HG03039 (cell line): ENCODE measurements around the gene ANXA4.
A peak's percentile ranks its signal among the peaks of the same experiment; 100 is the strongest.

Experiments used
- ATAC-seq: cut with Tn5 transposase; IDR thresholded peaks from one replicate; pipeline ENCODE4 v1.9.1; 2021; ENCODE audit warnings: mild to moderate bottlenecking, moderate library complexity; ENCODE audit not compliant: unreplicated experiment

Gene ANXA4

DNA sequence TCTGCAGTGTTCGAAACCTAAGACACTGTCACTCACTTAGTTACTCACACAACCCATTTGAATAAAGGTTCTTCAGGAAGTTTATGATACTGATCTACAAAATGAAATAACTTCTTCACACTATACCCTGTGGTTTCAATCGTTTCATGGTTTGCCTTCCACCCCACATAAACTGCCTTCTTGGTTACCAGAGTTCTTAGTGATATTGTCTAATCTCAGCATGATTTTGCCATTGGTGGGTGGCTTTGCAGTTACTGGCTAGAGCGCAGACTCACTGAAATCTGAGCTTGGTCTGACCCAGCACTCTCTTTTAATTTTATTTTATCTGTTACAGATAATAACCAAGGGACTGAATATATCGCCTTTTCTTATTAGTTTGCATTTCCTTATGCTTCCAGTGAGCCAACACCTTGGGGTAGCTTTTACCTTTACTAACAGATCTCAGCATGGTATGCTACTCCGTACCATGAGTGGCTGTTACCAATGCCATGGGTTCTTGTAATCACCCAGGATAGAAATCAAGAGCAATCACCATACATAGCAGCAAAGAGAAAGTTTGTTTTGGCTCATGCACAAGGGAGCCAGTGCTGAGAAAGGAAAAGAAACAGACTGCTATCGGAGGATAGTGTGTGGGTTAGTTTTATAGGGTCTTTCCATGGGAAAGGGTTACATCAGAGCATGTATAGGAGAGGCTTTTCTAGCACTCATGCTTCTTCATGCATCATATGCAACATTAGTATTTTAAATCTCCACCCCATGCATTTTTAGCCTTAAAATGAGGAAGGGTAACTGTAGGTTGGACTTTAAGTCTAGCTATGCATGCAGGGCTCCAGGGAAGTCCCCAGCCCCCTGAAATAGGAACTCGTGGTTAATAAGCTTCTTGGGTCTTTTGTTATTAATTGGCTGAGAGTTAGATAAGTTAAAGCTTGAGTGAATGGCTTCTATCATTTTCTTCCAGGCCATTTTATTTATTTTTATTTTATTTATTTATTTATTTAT is 33.3 kb downstream of the ANXA4 start:
- no peak for ATAC-seq

DNA sequence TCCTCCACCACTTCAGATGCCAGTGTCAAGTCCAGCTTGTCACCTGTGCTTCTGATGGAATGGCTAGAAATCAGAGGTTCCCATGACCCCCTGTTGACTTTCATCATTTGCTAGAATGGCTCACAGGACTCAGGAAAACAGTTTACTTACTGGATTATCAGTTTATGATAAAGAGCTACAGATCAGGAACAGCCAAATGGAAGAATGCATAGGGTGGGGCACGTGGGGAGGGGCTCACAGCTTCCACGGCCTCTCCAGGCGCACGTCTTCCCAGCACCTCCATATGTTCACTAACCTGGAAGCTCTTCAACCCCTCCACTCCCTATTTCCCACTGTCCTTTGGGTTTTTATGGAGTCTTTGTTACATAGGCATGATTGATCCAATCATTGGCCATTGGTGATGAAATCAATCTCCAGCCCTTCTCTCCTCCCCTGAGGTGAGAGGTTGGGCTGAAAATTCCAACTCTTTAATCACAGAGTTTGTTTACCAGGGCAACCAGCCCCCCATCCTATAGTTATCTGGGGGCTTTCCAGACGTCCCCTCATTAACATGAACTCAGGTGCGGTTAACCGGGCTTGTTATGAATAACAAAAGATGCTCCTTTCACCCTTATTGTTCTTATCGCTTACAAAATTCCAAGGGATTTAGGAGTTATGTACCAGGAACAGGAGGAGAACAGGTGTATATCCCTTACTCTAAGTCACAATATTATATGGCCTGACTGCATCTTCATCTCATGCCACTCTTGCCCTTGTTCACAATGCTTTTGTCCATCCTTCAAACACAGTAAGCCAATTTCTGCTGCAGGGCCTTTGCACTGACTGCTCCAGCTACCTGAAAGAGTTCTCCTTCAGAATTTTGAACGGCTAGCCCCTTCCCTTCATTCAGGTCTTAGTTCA is 35.2 kb downstream of the ANXA4 start:
- ATAC-seq, result no peak

DNA sequence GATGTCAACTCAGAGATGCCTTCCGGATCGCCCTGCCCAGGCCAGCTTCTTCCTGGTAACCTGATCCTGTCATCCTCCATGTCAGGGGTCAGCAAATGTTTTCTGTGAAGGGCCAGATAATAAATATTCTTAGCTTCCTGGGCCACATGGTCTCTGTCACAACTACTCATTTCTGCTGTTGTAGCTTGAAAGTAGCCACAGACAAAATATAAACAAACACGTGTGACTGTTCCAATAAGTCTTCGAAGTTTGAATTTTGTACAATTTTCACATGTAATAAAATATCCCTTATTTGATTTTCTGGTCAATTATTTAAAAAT is 35.8 kb downstream of the ANXA4 start:
- ATAC-seq, result no peak

DNA sequence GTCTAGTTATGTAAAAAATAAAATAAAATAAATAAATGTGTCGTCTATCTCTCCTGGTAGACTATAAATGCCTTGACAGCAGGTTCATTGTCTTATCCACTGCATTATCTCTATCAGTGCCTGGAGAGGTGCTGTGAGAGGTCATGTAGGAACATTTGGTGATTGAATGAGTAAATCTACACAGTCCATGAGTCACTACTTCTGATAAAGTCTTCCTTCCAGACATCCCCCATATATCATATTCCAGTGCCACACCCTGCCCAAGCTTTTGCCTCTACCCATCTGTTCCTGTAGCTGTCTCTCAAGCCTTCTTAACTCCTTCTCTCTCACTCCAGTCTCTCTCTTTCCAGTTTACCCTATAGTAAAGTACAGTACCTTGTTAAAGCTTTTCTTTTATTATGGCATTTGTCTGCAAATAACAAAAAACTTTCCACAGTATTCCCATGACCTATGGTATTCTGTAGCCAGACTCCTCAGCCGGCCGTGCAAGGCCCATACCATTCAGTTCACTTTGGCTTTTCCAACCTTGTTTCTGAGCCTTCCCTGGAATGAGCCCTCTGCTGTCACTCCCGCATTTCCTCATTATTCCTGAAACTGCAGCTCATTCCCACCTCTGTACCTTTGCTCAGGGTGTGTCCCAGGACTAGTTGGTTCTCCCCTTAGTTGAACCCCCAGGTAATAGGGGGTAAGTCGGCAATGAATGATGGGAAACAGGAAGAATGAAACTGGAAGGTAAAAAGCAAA is 37.5 kb downstream of the ANXA4 start:
- no peak for ATAC-seq

DNA sequence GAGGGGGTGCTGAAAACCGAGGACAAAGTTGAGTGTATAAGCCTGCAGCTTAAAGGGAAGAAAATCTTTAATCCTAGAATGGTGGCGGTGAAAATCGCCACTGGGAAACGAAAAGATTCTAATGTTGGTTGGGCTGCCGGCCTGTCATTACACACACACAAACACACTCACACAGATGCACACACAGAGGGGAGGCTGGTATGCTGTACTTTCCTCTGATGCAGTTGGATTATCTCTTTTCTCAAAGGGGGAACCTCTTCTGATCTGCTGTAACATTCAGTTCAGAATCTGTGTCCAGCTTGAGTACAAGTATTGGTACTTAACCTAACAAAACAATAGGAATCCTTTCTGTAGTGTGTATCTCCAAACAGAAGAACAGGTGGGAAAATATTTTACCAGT is 39.0 kb downstream of the ANXA4 start:
- ATAC-seq, result no peak

DNA sequence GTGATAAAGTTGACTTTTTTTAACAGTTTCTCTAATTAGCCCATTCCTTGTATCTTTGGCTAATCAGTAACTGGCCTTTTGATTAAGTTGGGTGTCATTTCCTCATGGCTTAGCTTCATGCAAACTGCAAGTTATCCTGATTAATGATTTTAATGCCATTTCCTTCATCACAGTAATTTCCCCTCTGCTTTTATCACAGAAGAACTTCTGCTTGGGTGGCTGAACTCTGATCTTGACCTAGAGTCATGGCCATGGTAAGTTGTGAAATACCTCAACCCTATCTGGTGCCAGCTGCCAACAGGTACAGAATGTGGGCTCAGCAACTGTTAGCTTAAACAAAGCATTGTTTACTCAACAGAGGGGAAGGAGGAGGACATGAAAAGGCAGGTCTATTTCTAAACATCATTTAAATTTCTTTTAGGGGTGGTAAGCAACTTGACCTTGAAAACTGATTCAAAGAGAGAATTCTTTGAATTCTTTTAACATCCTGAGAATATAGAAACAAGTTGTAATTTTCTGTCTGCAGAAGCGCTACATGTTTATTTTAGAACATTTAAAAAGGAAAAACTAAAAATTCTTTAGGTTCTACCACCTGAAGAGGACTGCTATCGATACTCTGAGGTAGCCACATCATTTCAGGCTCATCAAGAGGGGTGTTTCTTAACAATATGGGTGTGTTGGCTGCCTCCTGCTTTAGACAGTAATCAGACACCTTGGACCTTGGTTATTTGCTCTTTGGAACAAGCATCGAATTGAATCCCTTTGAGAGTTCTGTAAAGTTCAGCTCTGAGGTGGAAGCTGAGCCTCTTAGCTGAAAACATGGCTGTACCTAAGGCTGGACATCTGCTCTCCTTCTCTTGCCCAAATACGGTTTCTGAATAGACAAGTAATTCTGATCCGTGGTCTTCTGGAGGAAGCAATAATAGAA is 39.7 kb downstream of the ANXA4 start:
- no peak for ATAC-seq

DNA sequence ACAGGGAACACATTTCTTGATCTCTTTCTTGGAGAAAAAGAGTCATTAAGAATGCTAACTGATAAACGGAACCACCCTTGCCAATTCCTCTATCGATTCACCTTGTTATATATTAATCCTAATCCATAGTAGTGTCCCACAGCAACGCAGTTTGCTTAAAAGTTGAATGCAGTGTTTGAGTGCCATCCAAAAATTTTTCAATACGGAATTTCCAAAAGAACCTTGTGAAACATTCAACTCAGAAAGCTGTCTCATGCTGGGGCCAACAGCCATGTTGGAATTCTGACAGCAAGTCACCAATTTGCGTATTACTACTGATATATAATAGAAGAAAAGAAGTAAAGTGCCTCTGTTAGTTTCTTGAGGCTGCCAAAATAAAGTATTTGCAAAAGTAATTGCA is 42.3 kb downstream of the ANXA4 start:
- ATAC-seq, result no peak

DNA sequence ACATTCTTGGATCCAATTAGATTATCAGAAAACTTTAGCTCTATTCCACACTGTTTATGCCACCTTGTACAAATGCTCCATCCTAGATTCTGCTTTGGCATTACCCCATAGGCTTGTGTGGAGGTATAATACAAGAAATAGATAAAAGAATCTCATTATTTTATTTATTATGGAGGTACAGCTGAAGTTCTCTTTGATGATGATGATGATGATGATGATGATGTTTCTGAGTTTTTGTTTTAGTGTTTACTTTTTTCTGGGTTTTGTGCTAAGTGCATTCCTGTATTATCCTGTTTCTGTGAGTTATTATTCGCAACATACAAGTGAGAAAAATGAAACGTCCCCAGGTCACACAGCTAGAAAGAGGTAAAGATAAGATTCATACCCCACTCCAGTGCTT is 43.4 kb downstream of the ANXA4 start:
- no peak for ATAC-seq

DNA sequence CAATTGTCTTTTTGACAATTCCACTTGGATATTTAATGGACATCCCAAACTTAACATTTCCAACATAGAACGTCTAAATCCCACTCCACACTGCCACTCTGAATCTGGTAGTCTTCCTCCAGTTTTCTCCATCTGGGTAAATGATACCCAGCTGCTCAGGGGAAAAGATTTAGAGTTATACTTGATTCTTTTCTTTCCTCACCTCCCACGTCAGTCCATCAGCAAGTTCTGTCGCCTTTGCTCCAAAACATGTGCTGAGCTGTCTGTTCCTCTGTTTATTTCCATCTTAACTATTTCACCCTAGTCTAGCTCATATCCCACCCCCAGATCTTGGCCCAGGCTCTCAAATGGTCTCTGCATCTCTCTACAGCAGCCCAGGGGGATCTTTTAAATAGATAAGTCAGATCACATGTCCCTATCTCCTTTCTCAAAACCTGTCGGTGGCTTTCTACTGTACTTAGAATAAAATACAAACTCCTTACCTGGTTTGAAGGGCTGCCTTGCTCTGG is 44.2 kb downstream of the ANXA4 start:
- no peak for ATAC-seq

DNA sequence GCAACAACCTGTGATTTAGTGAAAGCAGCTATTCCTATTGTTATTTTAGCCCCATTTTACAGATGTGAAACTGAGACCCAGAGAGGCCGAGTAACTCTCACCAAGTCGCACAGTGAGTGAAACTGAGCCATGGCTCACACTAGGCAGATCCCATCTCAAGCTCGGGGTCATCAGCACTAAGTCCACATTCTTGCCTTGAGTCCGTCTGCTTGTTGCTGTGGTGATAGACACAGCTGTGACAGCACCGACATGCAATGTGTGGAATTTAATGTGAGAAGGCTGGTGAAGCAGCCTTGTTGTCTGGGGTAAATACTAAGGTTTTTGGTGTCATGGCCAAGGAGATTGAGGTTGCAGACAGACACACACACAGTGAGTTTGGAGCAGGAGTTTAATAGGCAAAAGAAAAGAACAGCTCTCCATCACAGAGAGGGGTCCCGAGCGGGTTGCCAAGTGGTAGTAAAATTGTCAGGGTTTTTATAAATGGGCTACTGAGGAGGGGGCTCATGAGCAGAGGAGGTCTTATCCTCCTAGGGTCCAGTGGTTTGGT is 47.3 kb downstream of the ANXA4 start:
- no peak for ATAC-seq

DNA sequence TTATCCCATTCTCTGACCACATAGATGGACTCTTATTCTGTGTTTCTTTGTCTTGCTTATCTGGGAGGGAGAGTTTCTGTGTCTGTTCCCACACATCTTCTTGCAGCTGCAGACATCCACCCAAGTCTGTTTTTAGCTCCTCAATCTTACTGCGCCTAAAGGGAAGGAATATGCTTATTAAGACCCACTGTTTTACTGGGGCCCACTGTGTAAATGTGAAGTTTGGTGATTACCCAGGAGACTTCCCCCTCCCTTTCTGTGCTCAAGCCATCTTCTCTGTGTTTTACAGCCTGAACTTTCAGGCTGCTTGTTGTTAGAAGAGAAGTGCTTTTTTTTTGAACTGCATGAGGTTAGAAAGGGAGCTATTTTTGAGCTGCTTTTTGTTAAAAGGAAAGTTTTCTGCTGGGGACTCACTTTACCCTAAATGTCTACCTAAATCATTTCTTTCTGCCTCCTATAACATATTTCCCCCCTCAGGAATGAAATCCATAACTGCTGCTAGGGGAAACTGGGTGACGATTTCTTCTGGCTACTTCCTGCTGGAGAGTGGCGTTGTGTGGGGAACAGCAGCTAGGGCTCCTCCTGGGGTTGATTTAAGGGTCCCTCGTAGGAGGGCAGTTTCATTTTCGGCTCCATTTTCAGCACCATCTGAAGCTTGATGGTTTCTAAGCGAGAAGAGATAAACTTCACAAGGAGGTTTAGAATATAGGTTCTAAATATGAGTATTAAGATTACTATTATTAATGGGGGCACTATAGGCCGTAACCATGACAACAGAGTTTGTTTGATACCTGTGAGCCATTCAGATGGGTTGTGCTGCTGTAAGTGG is 48.1 kb downstream of the ANXA4 start:
- ATAC-seq, result peak; percentile 41

DNA sequence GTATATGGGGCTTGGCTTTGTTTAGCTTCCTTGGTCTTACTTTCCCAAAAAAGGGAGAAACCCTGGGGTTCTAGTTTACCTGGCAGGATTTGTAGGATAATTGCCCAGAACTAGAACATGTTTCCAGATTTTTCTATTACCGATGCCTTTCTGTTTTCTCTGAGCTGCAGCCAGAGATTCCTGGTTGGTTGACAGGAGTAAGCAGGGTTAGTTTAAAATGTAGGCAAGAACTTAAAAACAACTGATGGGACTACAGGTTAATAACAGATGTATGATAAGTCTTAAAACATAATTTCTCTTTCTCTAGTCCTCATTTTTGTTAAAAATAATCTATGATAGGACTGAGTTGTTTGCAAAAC is 48.6 kb downstream of the ANXA4 start:
- no peak for ATAC-seq

DNA sequence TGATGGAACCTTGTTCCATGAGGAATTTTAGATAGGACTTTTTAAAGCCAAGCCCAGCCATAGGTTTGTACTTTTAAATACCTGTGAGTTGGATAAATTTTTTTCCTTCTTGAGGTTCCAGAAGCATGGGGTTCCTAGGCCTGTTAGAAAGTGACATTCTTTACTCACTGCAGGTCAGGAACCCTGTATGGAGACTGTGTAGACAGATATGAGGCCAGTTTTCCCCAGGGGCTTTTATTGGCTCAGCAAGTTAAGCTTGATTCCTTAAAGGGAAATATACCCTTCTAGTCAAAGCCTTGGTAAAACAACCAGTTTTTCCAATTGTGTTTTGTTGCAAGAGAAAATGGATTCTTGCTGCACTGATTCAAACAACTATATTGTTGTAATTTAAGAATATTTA is 49.1 kb downstream of the ANXA4 start:
- ATAC-seq, result no peak

DNA sequence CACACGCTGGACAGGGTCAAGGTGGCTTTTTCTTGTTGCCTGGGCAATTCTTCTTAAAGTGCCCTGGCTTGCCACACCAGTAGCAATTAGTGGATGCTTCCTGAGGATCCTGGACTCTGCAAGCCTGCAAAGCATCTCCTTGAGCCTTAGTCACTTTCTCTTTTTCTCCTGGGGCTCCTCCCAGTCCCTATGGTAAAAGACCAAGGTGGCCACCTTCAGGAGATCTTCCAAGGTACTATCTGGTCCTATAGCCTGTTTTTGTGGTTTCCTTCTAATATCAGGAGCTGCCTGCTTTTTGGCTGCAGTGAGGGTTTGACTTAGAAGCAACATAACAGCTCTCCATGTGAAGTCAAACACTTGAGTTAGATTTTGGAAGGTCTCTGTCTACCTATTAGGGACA is 54.2 kb downstream of the ANXA4 start:
- no peak for ATAC-seq

DNA sequence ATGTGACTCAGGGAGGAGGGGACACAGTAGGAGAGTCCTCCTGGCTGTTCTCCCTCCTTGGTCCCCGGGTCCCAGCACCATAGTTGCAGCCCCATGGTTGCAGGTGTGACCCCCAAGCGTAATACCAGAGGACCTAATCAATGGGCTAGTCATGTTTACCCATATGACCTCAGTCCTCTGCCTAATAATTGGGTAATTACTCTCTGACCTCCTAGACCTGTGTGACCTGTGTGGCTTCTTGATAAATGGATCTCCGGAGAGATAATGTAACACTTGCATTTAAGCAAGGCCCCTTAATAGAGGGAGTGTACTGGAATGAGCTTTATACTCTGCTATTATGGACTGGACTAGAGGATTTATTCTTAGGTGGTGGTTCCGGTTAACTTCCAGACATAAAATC is 55.3 kb downstream of the ANXA4 start:
- ATAC-seq, result no peak

DNA sequence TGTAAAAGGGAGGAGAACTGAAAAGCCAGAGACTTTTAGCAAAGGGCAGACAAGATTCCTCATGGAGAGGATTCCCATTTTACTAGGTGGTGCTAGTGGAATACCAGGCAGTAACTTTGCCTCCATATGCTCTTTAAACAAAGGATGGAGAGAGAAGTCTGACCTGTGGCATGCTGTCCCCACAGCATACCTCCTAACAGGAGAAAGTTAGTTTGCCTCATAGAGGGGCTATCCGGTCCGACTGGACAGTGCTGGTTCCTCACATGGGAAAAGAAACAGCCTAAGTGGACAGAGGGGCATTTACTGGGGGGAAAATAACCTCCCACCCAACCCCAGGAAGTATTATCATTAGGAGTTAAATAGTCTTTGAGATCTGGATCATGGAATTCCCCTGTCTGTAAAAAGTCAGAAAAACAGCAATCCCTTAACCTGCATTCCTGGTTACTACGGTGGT is 55.9 kb downstream of the ANXA4 start:
- ATAC-seq, result no peak

DNA sequence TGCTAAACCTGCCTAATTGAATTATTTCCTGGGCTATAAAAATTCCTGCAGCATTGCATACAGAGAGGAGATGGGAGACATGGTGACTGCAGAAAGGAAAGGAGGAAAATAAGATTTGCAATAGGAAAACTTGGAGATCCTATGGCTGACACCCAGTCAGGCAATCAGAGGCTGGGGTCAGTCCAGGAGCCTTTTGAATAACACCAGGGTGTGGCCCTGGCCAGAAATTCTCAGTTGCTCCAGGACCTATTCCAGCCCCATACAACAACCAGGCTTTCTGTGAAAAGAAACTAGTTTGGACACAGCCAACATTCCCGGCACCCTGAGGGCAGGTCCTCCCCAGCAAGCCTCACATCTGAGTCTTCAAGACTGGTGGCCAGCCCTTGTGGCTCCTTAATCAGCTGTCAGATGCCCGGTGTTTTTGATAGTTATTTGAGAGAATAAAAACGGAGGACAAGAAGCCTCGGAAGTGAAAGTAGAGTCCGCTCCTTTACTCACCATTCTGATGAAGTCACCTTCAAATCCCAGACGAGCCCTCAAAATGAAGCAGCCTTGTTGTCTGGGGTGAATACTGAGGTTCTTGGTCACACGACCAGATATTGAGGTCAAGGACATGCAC is 56.5 kb downstream of the ANXA4 start:
- ATAC-seq, result no peak

DNA sequence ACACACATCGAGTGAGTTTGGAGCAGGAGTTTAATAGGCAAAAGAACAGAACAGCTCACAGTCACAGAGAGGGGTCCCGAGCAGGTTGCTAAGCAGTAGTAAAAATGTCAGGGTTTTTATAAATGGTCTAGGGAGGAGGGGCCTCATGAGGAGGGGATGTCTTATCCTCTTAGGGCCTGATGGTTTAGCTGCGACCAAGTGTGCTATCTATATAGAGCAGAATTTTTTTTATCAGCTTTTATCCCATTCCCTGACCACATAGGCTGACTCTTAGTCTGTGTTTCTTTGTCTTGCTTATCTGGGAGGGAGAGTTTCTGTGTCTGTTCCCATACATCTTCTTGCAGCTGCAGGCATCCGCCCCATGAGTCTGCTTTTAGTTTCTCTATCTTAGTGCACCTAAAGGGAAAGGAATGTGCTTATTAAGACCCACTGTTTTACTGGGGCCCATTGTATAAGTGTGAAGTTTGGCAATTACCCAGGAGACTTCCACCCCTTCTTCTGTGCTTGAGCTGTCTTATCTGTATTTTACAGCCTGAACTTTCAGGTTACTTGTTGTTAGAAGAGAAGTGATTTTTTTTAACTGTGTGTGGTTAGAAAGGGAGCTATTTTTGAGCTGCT is 57.1 kb downstream of the ANXA4 start:
- ATAC-seq, result no peak
